ENCODE results near the gene CELSR1. TPM values are rescaled to one million over a fixed set of nuclear protein-coding genes. Genes with fewer than 3 reads are reported as not detected.

Gene CELSR1
- total and polyA plus RNA-seq, 2 donors (not counting 1 experiment from before 2014, with no cell fraction given) = 0.07 to 1.8 TPM

DNA sequence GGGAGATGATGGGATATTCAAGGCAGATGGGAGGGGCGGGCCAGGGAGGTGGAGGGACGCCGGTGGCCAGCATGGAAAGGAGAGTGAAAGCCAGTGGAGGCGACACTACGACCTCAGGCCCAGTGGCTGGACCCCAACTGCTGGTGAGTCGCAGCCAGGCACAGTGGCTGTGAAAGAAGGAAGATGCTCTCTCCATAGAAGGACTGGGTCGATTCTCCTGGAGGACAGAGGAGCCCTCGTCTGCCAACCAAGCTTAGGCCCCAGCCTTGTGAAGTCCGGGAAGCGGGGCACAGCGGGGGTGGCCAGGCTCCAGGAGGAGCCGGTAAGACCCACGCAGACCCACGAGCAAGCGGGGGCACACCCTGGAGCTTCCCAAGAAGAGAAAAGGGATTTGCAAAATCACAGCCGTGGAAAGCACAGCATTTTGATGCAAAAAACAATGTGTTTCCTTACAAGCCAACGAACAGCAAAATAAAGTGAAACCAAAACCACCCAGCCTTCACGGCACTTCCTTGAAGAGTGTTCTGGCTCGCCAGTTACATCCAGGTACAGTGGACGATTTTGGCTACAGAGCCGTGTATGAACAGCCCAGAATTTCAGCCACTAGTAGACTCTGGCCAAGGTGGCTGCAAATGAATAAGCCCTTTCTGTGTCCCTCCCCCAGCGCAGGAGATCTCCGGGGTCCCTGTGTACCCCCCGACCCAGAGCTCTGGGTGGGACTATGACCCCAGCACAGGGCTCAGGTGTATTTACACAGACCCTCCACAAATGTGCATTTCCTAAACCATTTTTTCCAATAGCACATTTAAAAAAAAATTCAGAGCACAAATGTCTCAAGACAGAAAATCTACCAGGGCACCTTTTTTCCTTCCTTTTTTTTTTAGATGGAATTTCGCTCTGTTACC lies 105.0 kb downstream of the CELSR1 start:
- no peak for TF ChIP-seq EZH2 (IDR thresholded peaks at IDR 0.05; ENCODE audit: low read length, missing control alignments)
- TF ChIP-seq, protein P1, sequence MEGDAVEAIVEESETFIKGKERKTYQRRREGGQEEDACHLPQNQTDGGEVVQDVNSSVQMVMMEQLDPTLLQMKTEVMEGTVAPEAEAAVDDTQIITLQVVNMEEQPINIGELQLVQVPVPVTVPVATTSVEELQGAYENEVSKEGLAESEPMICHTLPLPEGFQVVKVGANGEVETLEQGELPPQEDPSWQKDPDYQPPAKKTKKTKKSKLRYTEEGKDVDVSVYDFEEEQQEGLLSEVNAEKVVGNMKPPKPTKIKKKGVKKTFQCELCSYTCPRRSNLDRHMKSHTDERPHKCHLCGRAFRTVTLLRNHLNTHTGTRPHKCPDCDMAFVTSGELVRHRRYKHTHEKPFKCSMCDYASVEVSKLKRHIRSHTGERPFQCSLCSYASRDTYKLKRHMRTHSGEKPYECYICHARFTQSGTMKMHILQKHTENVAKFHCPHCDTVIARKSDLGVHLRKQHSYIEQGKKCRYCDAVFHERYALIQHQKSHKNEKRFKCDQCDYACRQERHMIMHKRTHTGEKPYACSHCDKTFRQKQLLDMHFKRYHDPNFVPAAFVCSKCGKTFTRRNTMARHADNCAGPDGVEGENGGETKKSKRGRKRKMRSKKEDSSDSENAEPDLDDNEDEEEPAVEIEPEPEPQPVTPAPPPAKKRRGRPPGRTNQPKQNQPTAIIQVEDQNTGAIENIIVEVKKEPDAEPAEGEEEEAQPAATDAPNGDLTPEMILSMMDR (conservative IDR thresholded peaks at IDR 0.05 in 1 of 2, IDR thresholded peaks at IDR 0.05 in 1 of 2; ENCODE audit: low read depth in 1 of 2, low read length in 2 of 2) = no peak
- H3K9ac ChIP-seq (ENCODE audit: insufficient read depth, low read length) = no peak overlapping the region
- H3K4me3 ChIP-seq (replicated peaks in 1 of 4; ENCODE audit: control extremely low read depth in 1 of 4, insufficient read depth in 1 of 4, low read depth in 3 of 4, low read length in 4 of 4) = no peak overlapping the region
- no peak overlapping the region for H3K27ac ChIP-seq (ENCODE audit: insufficient read depth, low read length)
- no peaks in the 10 kb centered on the region for H4K20me1 ChIP-seq (ENCODE audit: control insufficient read depth, extremely low read depth, insufficient read depth, low read length)
- no peaks in the 10 kb centered on the region for H3K4me1 ChIP-seq (ENCODE audit: control insufficient read depth, extremely low read depth, insufficient read depth, low read length)
- H3K9me3 ChIP-seq (ENCODE audit: control insufficient read depth, insufficient read depth, low read depth, low read length) = no peaks in the 10 kb centered on the region
- H2AFZ ChIP-seq (ENCODE audit: low read length) = no peak overlapping the region
- no peak for DNase-seq (ENCODE audit: low read depth in 2 of 2)
- H3K36me3 ChIP-seq (ENCODE audit: control insufficient read depth, insufficient read depth, low read length) = no peaks in the 10 kb centered on the region
- H3K4me2 ChIP-seq (ENCODE audit: extremely low read depth, insufficient read depth, low read length) = no peak overlapping the region
- no peaks in the 10 kb centered on the region for H3K27me3 ChIP-seq (ENCODE audit: control insufficient read depth, insufficient read depth, low read length)
- no peaks in the 10 kb centered on the region for H3K79me2 ChIP-seq (ENCODE audit: control insufficient read depth, insufficient read depth, low read length)

DNA sequence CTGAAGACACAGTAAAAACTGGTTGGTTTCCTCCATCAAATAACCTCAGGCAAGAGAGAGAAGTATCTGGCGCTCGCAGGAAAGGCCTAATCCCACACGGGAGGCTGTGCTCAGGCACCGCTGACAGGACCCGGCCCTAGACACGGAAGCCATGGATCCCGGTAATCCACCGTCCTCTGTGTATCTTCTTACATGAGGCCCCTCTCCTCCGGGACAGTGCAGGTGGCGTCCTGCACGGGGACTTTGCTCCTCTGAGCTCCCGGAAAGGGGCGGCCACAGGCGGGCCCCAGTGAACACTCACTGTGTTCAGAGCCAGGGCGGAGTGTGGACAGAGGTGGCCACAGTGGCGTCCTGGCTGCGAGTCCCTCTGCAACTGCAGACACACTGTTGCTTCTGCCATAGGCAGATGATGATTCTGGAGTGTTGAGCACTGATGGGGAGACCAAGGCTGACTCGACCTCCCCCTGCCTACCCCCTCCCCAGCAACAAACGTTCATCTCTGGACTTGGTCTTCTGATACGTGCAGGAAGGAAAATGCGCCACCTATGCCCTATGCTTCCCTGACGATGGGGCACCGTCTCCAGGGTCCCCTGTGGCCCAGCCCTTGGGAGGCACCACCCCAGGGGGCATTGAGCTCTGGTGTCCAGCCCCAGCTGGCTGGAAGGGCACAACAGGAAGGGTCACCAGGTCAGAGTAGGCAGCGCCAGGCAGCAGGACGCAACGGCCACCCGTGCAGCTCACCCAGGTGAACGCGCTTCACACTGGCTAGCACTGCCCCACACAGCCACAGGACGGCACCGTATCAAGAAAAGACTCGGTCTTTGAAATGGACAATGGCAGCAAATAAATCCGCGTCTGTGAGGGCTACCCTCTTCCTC lies 106.2 kb downstream of the CELSR1 start:
- no peak for DNase-seq (ENCODE audit: low read depth in 2 of 2)
- no peaks in the 10 kb centered on the region for H3K27me3 ChIP-seq (ENCODE audit: control insufficient read depth, insufficient read depth, low read length)
- H4K20me1 ChIP-seq (ENCODE audit: control insufficient read depth, extremely low read depth, insufficient read depth, low read length) = no peaks in the 10 kb centered on the region
- no peaks in the 10 kb centered on the region for H3K4me1 ChIP-seq (ENCODE audit: control insufficient read depth, extremely low read depth, insufficient read depth, low read length)
- H3K4me2 ChIP-seq (ENCODE audit: extremely low read depth, insufficient read depth, low read length) = no peak overlapping the region
- TF ChIP-seq EZH2 (IDR thresholded peaks at IDR 0.05; ENCODE audit: low read length, missing control alignments) = no peak
- TF ChIP-seq, protein P1 (conservative IDR thresholded peaks at IDR 0.05 in 1 of 2, IDR thresholded peaks at IDR 0.05 in 1 of 2; ENCODE audit: low read depth in 1 of 2, low read length in 2 of 2) = no peak
- no peak overlapping the region for H2AFZ ChIP-seq (ENCODE audit: low read length)
- H3K9ac ChIP-seq (ENCODE audit: insufficient read depth, low read length) = no peak overlapping the region
- H3K4me3 ChIP-seq (replicated peaks in 1 of 4; ENCODE audit: control extremely low read depth in 1 of 4, insufficient read depth in 1 of 4, low read depth in 3 of 4, low read length in 4 of 4) = no peak overlapping the region
- no peak overlapping the region for H3K27ac ChIP-seq (ENCODE audit: insufficient read depth, low read length)
- H3K36me3 ChIP-seq (ENCODE audit: control insufficient read depth, insufficient read depth, low read length) = no peaks in the 10 kb centered on the region
- no peaks in the 10 kb centered on the region for H3K79me2 ChIP-seq (ENCODE audit: control insufficient read depth, insufficient read depth, low read length)
- no peaks in the 10 kb centered on the region for H3K9me3 ChIP-seq (ENCODE audit: control insufficient read depth, insufficient read depth, low read depth, low read length)

DNA sequence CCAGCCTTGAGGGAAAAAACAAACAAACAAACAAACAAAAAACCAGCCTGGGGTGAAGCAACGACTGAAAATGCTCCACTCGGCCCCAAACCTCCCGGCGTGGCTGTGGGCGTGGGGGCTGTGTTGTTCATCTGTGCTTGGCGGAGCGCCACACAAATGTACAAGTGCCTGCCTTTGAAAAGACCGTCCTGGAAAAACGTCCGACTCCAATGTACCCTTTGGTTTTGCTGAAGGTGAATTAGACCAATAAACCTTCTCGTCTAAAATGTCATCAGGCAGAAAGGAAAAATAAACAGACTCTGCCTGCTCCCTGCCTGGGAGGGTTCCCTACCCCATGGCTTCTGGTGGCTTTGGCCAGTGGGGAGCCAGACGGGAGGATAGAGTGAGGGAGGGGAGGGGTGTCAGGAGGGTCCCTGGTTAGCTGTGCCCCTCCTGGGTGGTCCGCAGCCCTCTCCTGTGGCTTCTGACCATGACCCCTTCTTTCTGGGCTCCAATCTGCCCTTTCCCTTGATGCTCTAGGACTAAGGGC lies 108.0 kb downstream of the CELSR1 start:
- Histone ChIP-seq H3K27me3 (ENCODE audit: control insufficient read depth, insufficient read depth, low read length) (no peaks in the 10 kb centered on the region), H3K79me2 (ENCODE audit: control insufficient read depth, insufficient read depth, low read length) (no peaks in the 10 kb centered on the region), H3K4me3 (replicated peaks in 1 of 4; ENCODE audit: control extremely low read depth in 1 of 4, insufficient read depth in 1 of 4, low read depth in 3 of 4, low read length in 4 of 4) (no peak overlapping the region), H3K4me2 (ENCODE audit: extremely low read depth, insufficient read depth, low read length) (no peak overlapping the region), H3K36me3 (ENCODE audit: control insufficient read depth, insufficient read depth, low read length) (no peaks in the 10 kb centered on the region), H3K4me1 (ENCODE audit: control insufficient read depth, extremely low read depth, insufficient read depth, low read length) (no peaks in the 10 kb centered on the region), H4K20me1 (ENCODE audit: control insufficient read depth, extremely low read depth, insufficient read depth, low read length) (no peaks in the 10 kb centered on the region), H3K27ac (ENCODE audit: insufficient read depth, low read length) (no peak overlapping the region), H2AFZ (ENCODE audit: low read length) (no peak overlapping the region), H3K9me3 (ENCODE audit: control insufficient read depth, insufficient read depth, low read depth, low read length) (no peaks in the 10 kb centered on the region), H3K9ac (ENCODE audit: insufficient read depth, low read length) (no peak overlapping the region)
- DNase-seq (ENCODE audit: low read depth in 2 of 2) = no peak
- TF ChIP-seq, protein P1 (conservative IDR thresholded peaks at IDR 0.05 in 1 of 2, IDR thresholded peaks at IDR 0.05 in 1 of 2; ENCODE audit: low read depth in 1 of 2, low read length in 2 of 2) = no peak
- TF ChIP-seq EZH2 (IDR thresholded peaks at IDR 0.05; ENCODE audit: low read length, missing control alignments) = no peak
